ENCODE measurements around the gene MFAP1.

GRCh38 chr15:43872416-43873020, 48.0 kb upstream of the MFAP1 start:
- TF ChIP-seq CTCF (IDR thresholded peaks at IDR 0.05) = peak; percentile 21 to 53 (median 40)
- no peak for TF ChIP-seq EP300 (IDR thresholded peaks at IDR 0.05)

Measured in tibial nerve (tissue), 4 donors.